ENCODE results near the gene FGF1. TPM values are rescaled to one million over a fixed set of nuclear protein-coding genes. Genes with fewer than 3 reads are reported as not detected.

The FGF1 gene
- polyA plus RNA-seq, 4 donors: 0.27 to 2.8 (median 0.65) TPM; not detected in 1

GRCh38 chr5:142700566-142700965 lies 14.7 kb upstream of the FGF1 start:
- 89 to 93% (median 90%) methylated on average over 7 of the region's 7 CpGs for WGBS, 3 donors
- Histone ChIP-seq H3K27ac (ENCODE audit: low read depth in 1 of 3, low read length in 2 of 3) (no peak overlapping the region), H3K9me3 (ENCODE audit: control insufficient read depth in 2 of 2, insufficient read depth in 1 of 2, low read depth in 1 of 2, low read length in 1 of 2) (no peaks in the 10 kb centered on the region), H3K27me3 (ENCODE audit: control insufficient read depth in 3 of 3, insufficient read depth in 3 of 3, low read length in 3 of 3) (no peaks in the 10 kb centered on the region), H3K4me1 (ENCODE audit: control insufficient read depth in 3 of 3, insufficient read depth in 2 of 3, low read depth in 1 of 3, low read length in 2 of 3) (peaks cover 0 to 15% (median 0%) of the 10 kb centered on the region in 3 donors), H3K4me3 (ENCODE audit: low read depth in 1 of 3, low read length in 3 of 3) (no peak overlapping the region), H3K36me3 (ENCODE audit: control insufficient read depth in 3 of 3, insufficient read depth in 2 of 3, low read depth in 1 of 3, low read length in 3 of 3) (no peaks in the 10 kb centered on the region)
- no peak for DNase-seq
- no peak for FAIRE-seq

- 0 to 6% (median 4%) methylated on average over 3 of the region's 3 CpGs for WGBS, 3 donors
- Histone ChIP-seq H3K27me3 (ENCODE audit: control insufficient read depth in 3 of 3, insufficient read depth in 3 of 3, low read length in 3 of 3) (no peaks in the 10 kb centered on the region), H3K36me3 (ENCODE audit: control insufficient read depth in 3 of 3, insufficient read depth in 2 of 3, low read depth in 1 of 3, low read length in 3 of 3) (no peaks in the 10 kb centered on the region), H3K27ac (ENCODE audit: low read depth in 1 of 3, low read length in 2 of 3) (no peak overlapping the region), H3K9me3 (ENCODE audit: control insufficient read depth in 2 of 2, insufficient read depth in 1 of 2, low read depth in 1 of 2, low read length in 1 of 2) (no peaks in the 10 kb centered on the region), H3K4me3 (ENCODE audit: low read depth in 1 of 3, low read length in 3 of 3) (no peak overlapping the region), H3K4me1 (ENCODE audit: control insufficient read depth in 3 of 3, insufficient read depth in 2 of 3, low read depth in 1 of 3, low read length in 2 of 3) (peaks cover 0 to 17% (median 0%) of the 10 kb centered on the region in 3 donors)
- FAIRE-seq (no peak), DNase-seq (peak; percentile 84 to 89)
These were observed 13.4 kb upstream of the FGF1 start for GRCh38 chr5:142699184-142699720.

- Histone ChIP-seq H3K36me3 (ENCODE audit: control insufficient read depth in 3 of 3, insufficient read depth in 2 of 3, low read depth in 1 of 3, low read length in 3 of 3) (no peaks in the 10 kb centered on the region), H3K4me1 (ENCODE audit: control insufficient read depth in 3 of 3, insufficient read depth in 2 of 3, low read depth in 1 of 3, low read length in 2 of 3) (peaks cover 0 to 17% (median 0%) of the 10 kb centered on the region in 3 donors), H3K27ac (ENCODE audit: low read depth in 1 of 3, low read length in 2 of 3) (peak overlapping the region in 2 of 3 donors; percentile 19 to 55), H3K9me3 (ENCODE audit: control insufficient read depth in 2 of 2, insufficient read depth in 1 of 2, low read depth in 1 of 2, low read length in 1 of 2) (no peaks in the 10 kb centered on the region), H3K4me3 (ENCODE audit: low read depth in 1 of 3, low read length in 3 of 3) (no peak overlapping the region), H3K27me3 (ENCODE audit: control insufficient read depth in 3 of 3, insufficient read depth in 3 of 3, low read length in 3 of 3) (no peaks in the 10 kb centered on the region)
- FAIRE-seq: no peak
- DNase-seq: no peak
- WGBS, 3 donors: 47 to 56% (median 48%) methylated on average over 9 of the region's 9 CpGs
These were observed 12.7 kb upstream of the FGF1 start for GRCh38 chr5:142698447-142699183.

GRCh38 chr5:142697356-142698255 lies 11.7 kb upstream of the FGF1 start:
- peaks cover 0 to 17% (median 0%) of the 10 kb centered on the region in 3 donors for H3K4me1 ChIP-seq (ENCODE audit: control insufficient read depth in 3 of 3, insufficient read depth in 2 of 3, low read depth in 1 of 3, low read length in 2 of 3)
- no peak for FAIRE-seq
- DNase-seq: no peak
- H3K36me3 ChIP-seq (ENCODE audit: control insufficient read depth in 3 of 3, insufficient read depth in 2 of 3, low read depth in 1 of 3, low read length in 3 of 3): no peaks in the 10 kb centered on the region
- no peaks in the 10 kb centered on the region for H3K27me3 ChIP-seq (ENCODE audit: control insufficient read depth in 3 of 3, insufficient read depth in 3 of 3, low read length in 3 of 3)
- 55 to 62% (median 61%) methylated on average over 8 of the region's 8 CpGs for WGBS, 3 donors
- no peak overlapping the region for H3K4me3 ChIP-seq (ENCODE audit: low read depth in 1 of 3, low read length in 3 of 3)
- peak overlapping the region in 2 of 3 donors; percentile 19 to 56 for H3K27ac ChIP-seq (ENCODE audit: low read depth in 1 of 3, low read length in 2 of 3)
- no peaks in the 10 kb centered on the region for H3K9me3 ChIP-seq (ENCODE audit: control insufficient read depth in 2 of 2, insufficient read depth in 1 of 2, low read depth in 1 of 2, low read length in 1 of 2)

GRCh38 chr5:142696379-142696778 lies 10.5 kb upstream of the FGF1 start:
- 76 to 80% (median 78%) methylated on average over 3 of the region's 3 CpGs for WGBS, 3 donors
- Histone ChIP-seq H3K4me1 (ENCODE audit: control insufficient read depth in 3 of 3, insufficient read depth in 2 of 3, low read depth in 1 of 3, low read length in 2 of 3) (peaks cover 0 to 17% (median 0%) of the 10 kb centered on the region in 3 donors), H3K4me3 (ENCODE audit: low read depth in 1 of 3, low read length in 3 of 3) (no peak overlapping the region), H3K27me3 (ENCODE audit: control insufficient read depth in 3 of 3, insufficient read depth in 3 of 3, low read length in 3 of 3) (no peaks in the 10 kb centered on the region), H3K9me3 (ENCODE audit: control insufficient read depth in 2 of 2, insufficient read depth in 1 of 2, low read depth in 1 of 2, low read length in 1 of 2) (no peaks in the 10 kb centered on the region), H3K36me3 (ENCODE audit: control insufficient read depth in 3 of 3, insufficient read depth in 2 of 3, low read depth in 1 of 3, low read length in 3 of 3) (no peaks in the 10 kb centered on the region), H3K27ac (ENCODE audit: low read depth in 1 of 3, low read length in 2 of 3) (no peak overlapping the region)
- FAIRE-seq: no peak
- DNase-seq: no peak

GRCh38 chr5:142694092-142694856 lies 8.4 kb upstream of the FGF1 start:
- Histone ChIP-seq H3K27ac (ENCODE audit: low read depth in 1 of 3, low read length in 2 of 3) (no peak overlapping the region), H3K4me3 (ENCODE audit: low read depth in 1 of 3, low read length in 3 of 3) (no peak overlapping the region), H3K9me3 (ENCODE audit: control insufficient read depth in 2 of 2, insufficient read depth in 1 of 2, low read depth in 1 of 2, low read length in 1 of 2) (no peaks in the 10 kb centered on the region), H3K4me1 (ENCODE audit: control insufficient read depth in 3 of 3, insufficient read depth in 2 of 3, low read depth in 1 of 3, low read length in 2 of 3) (peaks cover 0 to 17% (median 0%) of the 10 kb centered on the region in 3 donors), H3K27me3 (ENCODE audit: control insufficient read depth in 3 of 3, insufficient read depth in 3 of 3, low read length in 3 of 3) (no peaks in the 10 kb centered on the region), H3K36me3 (ENCODE audit: control insufficient read depth in 3 of 3, insufficient read depth in 2 of 3, low read depth in 1 of 3, low read length in 3 of 3) (no peaks in the 10 kb centered on the region)
- DNase-seq (no peak), FAIRE-seq (no peak)
- 77 to 88% (median 83%) methylated on average over 7 of the region's 7 CpGs for WGBS, 3 donors

- no peak overlapping the region for H3K27ac ChIP-seq (ENCODE audit: low read depth in 1 of 3, low read length in 2 of 3)
- no peak for FAIRE-seq
- no peak overlapping the region for H3K4me3 ChIP-seq (ENCODE audit: low read depth in 1 of 3, low read length in 3 of 3)
- no peak for DNase-seq
- H3K27me3 ChIP-seq (ENCODE audit: control insufficient read depth in 3 of 3, insufficient read depth in 3 of 3, low read length in 3 of 3): no peaks in the 10 kb centered on the region
- H3K9me3 ChIP-seq (ENCODE audit: control insufficient read depth in 2 of 2, insufficient read depth in 1 of 2, low read depth in 1 of 2, low read length in 1 of 2): no peaks in the 10 kb centered on the region
- 81 to 94% (median 85%) methylated on average over 3 of the region's 3 CpGs for WGBS, 3 donors
- no peaks in the 10 kb centered on the region for H3K36me3 ChIP-seq (ENCODE audit: control insufficient read depth in 3 of 3, insufficient read depth in 2 of 3, low read depth in 1 of 3, low read length in 3 of 3)
- peaks cover 0 to 3% (median 0%) of the 10 kb centered on the region in 3 donors for H3K4me1 ChIP-seq (ENCODE audit: control insufficient read depth in 3 of 3, insufficient read depth in 2 of 3, low read depth in 1 of 3, low read length in 2 of 3)
These were observed 6.5 kb upstream of the FGF1 start for GRCh38 chr5:142692321-142692894.
